Gastrocnemius medialis (tissue), 4 donors: ENCODE measurements around the gene CTNNB1. TPM values are rescaled to one million over a fixed set of nuclear protein-coding genes. Genes with fewer than 3 reads are reported as not detected.

Source experiments
- ATAC-seq, 2 donors: fragments of 150-250 bp; one replicate each; pipeline ENCODE4 v1.9.1; 2016
- DNase-seq, 2 donors: peaks; one replicate each; pipeline ENCODE4 v3.0.0-alpha.2; 2019
- H3K27ac ChIP-seq, 4 donors: fragments of 200-600 bp; sonication (generic); 1 replicate in 1 of 4; 2 replicates in 3 of 4; pipeline ENCODE4 v1.5.1; 2016 to 2018; ENCODE audit warnings: mild to moderate bottlenecking in 2 of 4, moderate library complexity in 1 of 4
- H3K27me3 ChIP-seq, 3 donors: fragments of 200-600 bp; sonication (generic) in 2 of 3; 1 replicate in 1 of 3; 2 replicates in 2 of 3; pipeline versions ENCODE4 v1.5.1 to v1.6.0; 2016 to 2019; ENCODE audit warnings: mild to moderate bottlenecking in 1 of 3, moderate library complexity in 1 of 3
- H3K36me3 ChIP-seq, 2 donors: fragments of 200-600 bp; sonication (generic) in 1 of 2; one replicate each; pipeline ENCODE4 v1.5.1; 2017 to 2018
- H3K4me1 ChIP-seq, 2 donors: fragments of 200-600 bp; sonication (generic) in 1 of 2; one replicate each; pipeline ENCODE4 v1.5.1; 2016 to 2017; ENCODE audit warnings: mild to moderate bottlenecking in 2 of 2
- H3K4me3 ChIP-seq, 4 donors: fragments of 200-600 bp; sonication (generic) in 3 of 4; 1 replicate in 1 of 4; 2 replicates in 3 of 4; pipeline ENCODE4 v1.5.1; 2016 to 2019; ENCODE audit warnings: mild to moderate bottlenecking in 2 of 4
- H3K9me3 ChIP-seq, 3 donors: fragments of 200-600 bp; sonication (generic) in 2 of 3; 1 replicate in 1 of 3; 2 replicates in 2 of 3; pipeline ENCODE4 v1.5.1; 2016 to 2019
- CTCF ChIP-seq, 5 experiments: fragments of 450-650 bp in 3 of 5; fragments of 200-600 bp in 2 of 5; sonication (generic) in 2 of 5; IDR thresholded peaks in 4 of 5; conservative IDR thresholded peaks in 1 of 5; 1 replicate in 4 of 5; 2 replicates in 1 of 5; pipeline ENCODE4 v1.5.1; 2016 to 2019; ENCODE audit warnings: antibody characterized with exemption in 5 of 5, mild to moderate bottlenecking in 3 of 5, moderate library complexity in 3 of 5
- POLR2A ChIP-seq, 2 donors: fragments of 450-650 bp; IDR thresholded peaks; one replicate each; pipeline ENCODE4 v1.6.1; 2017; ENCODE audit warnings: antibody characterized with exemption in 2 of 2, mild to moderate bottlenecking in 2 of 2, moderate library complexity in 2 of 2
- in situ Hi-C, 4 donors: fragments of 200-750 bp; cut with MboI; loops; one replicate each; pipeline versions ENCODE4 v1.15.0 to v1.8.0; 2017; ENCODE audit warnings: low sequenced_read_pairs in 4 of 4
- intact Hi-C: fragments of 100-400 bp; cut with DNase I; formaldehyde crosslinking; loops from one replicate; pipeline ENCODE4 v1.15.1; 2023; ENCODE audit warnings: low total_unique reads
- total RNA-seq, 4 donors: library from RNA; depleted of rRNA; stranded (reverse); fragments of >200 nt; gene quantifications; one replicate each; pipeline versions ENCODE4 v1.1.0 to v1.2.3, GENCODE V29; 2016

CTNNB1 gene
- total RNA-seq, 4 donors from 2014 or later = 114 to 157 (median 150) TPM

- intact Hi-C loops = loop anchor here (2.0 kb wide), 1 partner anchor 13 kb away; no protein-coding TSS in a partner anchor
- in situ Hi-C loops = loop anchor here in 3 of 4 donors (25.0 kb wide), 2 partner anchors 620 to 895 kb away; partner anchors contain the start of gene EIF1B (in 2 of the 3)
- TF ChIP-seq POLR2A (IDR thresholded peaks at IDR 0.05) = no peak
- no peak for TF ChIP-seq CTCF (IDR thresholded peaks at IDR 0.05 in 4 of 5, conservative IDR thresholded peaks at IDR 0.05 in 1 of 5)
These were observed 8.1 kb downstream of the CTNNB1 start for GRCh38 chr3:41207355-41207754.

GRCh38 chr3:41208507-41209220 lies 9.4 kb downstream of the CTNNB1 start:
- no peak overlapping the region for H3K27ac ChIP-seq
- no peaks in the 10 kb centered on the region for H3K9me3 ChIP-seq
- ATAC-seq (no peak), DNase-seq (no peak)
- H3K36me3 ChIP-seq = no peaks in the 10 kb centered on the region
- in situ Hi-C loops (loop anchor here in 3 of 4 donors (25.0 kb wide), 2 partner anchors 621 to 896 kb away; partner anchors contain the start of gene EIF1B (in 2 of the 3)), intact Hi-C loops (no loop called here)
- no peaks in the 10 kb centered on the region for H3K27me3 ChIP-seq
- TF ChIP-seq POLR2A (IDR thresholded peaks at IDR 0.05) = no peak
- no peak overlapping the region for H3K4me3 ChIP-seq
- H3K4me1 ChIP-seq = peaks cover 74 to 75% of the 10 kb centered on the region in 2 donors

More at GRCh38 chr3:41207355-41207754, 8.1 kb downstream of the CTNNB1 start:
- H3K4me1 ChIP-seq = peaks cover 68 to 75% of the 10 kb centered on the region in 2 donors
- H3K36me3 ChIP-seq = no peaks in the 10 kb centered on the region
- ATAC-seq (no peak), DNase-seq (no peak)
- H3K4me3 ChIP-seq = no peak overlapping the region
- no peaks in the 10 kb centered on the region for H3K27me3 ChIP-seq
- H3K9me3 ChIP-seq = no peaks in the 10 kb centered on the region
- H3K27ac ChIP-seq = no peak overlapping the region

DNA sequence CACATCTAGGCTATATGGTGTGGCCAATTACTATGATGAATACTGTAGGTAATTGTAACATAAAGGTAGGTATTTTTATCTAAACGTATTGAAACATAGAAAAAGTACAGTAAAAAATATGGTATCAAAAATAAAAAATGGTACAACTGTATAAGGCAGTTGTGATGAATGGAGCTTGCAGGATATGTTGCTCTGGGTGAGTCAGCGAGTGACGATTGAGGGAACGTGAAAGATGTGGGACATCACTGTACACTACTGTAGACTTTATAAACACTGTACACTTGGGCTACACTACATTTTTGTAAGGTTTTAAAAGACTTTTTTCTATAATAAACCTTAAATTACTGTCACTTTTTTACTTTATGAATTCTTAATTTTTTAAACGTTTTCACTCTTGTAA lies 10.3 kb downstream of the CTNNB1 start:
- Histone ChIP-seq H3K27me3 (no peaks in the 10 kb centered on the region), H3K4me3 (no peak overlapping the region), H3K9me3 (no peaks in the 10 kb centered on the region), H3K4me1 (peaks cover 73 to 75% of the 10 kb centered on the region in 2 donors), H3K27ac (no peak overlapping the region), H3K36me3 (no peaks in the 10 kb centered on the region)
- intact Hi-C loops = loop anchor here (10.0 kb wide), 1 partner anchor 1595 kb away; the partner anchor contains the start of genes ACKR2 and HIGD1A
- TF ChIP-seq POLR2A (IDR thresholded peaks at IDR 0.05) = no peak
- DNase-seq = no peak
- in situ Hi-C loops = loop anchor here in 3 of 4 donors (25.0 kb wide), 2 partner anchors 622 to 897 kb away; partner anchors contain the start of gene EIF1B (in 2 of the 3)
- ATAC-seq = no peak

DNA sequence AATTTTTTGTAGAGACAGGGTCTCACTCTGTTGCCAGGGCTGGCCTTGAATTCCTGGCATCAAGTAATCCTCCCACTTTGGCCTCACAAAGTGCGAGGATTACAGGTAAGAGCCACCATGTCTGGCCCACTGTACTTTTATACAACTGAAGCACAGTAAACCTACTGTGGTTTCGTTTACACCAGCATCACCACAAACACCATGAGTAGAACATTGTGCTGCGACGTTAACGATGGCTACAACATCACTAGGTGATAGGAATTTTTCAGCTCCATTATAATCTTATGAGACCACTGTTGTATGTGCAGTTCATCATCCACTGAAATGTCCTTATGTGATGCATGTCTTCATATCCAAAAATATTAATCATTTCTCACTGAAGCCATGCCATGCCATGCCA lies 11.7 kb downstream of the CTNNB1 start:
- Histone ChIP-seq H3K4me3 (no peak overlapping the region), H3K27me3 (no peaks in the 10 kb centered on the region), H3K4me1 (peaks cover 73 to 77% of the 10 kb centered on the region in 2 donors), H3K27ac (no peak overlapping the region), H3K36me3 (no peaks in the 10 kb centered on the region), H3K9me3 (no peaks in the 10 kb centered on the region)
- TF ChIP-seq CTCF (IDR thresholded peaks at IDR 0.05 in 4 of 5, conservative IDR thresholded peaks at IDR 0.05 in 1 of 5) = no peak
- no peak for TF ChIP-seq POLR2A (IDR thresholded peaks at IDR 0.05)
- in situ Hi-C loops = loop anchor here in 3 of 4 donors (25.0 kb wide), 2 partner anchors 624 to 899 kb away; partner anchors contain the start of gene EIF1B (in 2 of the 3)
- intact Hi-C loops = loop anchor here (10.0 kb wide), 1 partner anchor 1594 kb away; the partner anchor contains the start of genes ACKR2 and HIGD1A
- DNase-seq (no peak), ATAC-seq (no peak)

- TF ChIP-seq CTCF (IDR thresholded peaks at IDR 0.05 in 4 of 5, conservative IDR thresholded peaks at IDR 0.05 in 1 of 5) (no peak), POLR2A (IDR thresholded peaks at IDR 0.05) (no peak)
- Histone ChIP-seq H3K36me3 (no peaks in the 10 kb centered on the region), H3K27me3 (no peaks in the 10 kb centered on the region), H3K4me1 (peaks cover 70 to 77% of the 10 kb centered on the region in 2 donors), H3K4me3 (no peak overlapping the region), H3K9me3 (no peaks in the 10 kb centered on the region), H3K27ac (no peak overlapping the region)
- in situ Hi-C loops = loop anchor here in 3 of 4 donors (25.0 kb wide), 2 partner anchors 625 to 900 kb away; partner anchors contain the start of gene EIF1B (in 2 of the 3)
- intact Hi-C loops = loop anchor here (10.0 kb wide), 1 partner anchor 1593 kb away; the partner anchor contains the start of genes ACKR2 and HIGD1A
- DNase-seq (no peak), ATAC-seq (no peak)
These were observed 12.8 kb downstream of the CTNNB1 start for GRCh38 chr3:41212088-41212487.
